GM23338 (cell line): ENCODE measurements around the gene PYGB. TPM values are rescaled to one million over a fixed set of nuclear protein-coding genes. Genes with fewer than 3 reads are reported as not detected.

Experiments
- ATAC-seq: fragments of 200-7000 bp; cut with Tn5 transposase; 3 replicates; pipeline ENCODE4 v1.9.1; 2020
- DNase-seq: peaks from one replicate; pipeline ENCODE4 v3.0.0-alpha.2; 2015; ENCODE audit warnings: low spot score
- H2AFZ ChIP-seq: fragments of 200-600 bp; sonication (generic); 2 replicates; pipeline ENCODE4 v1.8.0; 2016; ENCODE audit warnings: antibody characterized with exemption, mild to moderate bottlenecking, moderate library complexity
- H3F3A ChIP-seq: fragments of 200-600 bp; sonication (generic); replicated peaks from 2 replicates; pipeline ENCODE4 v1.8.0; 2017; ENCODE audit warnings: antibody characterized with exemption, mixed run types, low read depth
- H3K27ac ChIP-seq: fragments of 200-600 bp; sonication (generic); 2 replicates; pipeline ENCODE4 v1.6.1; 2016; ENCODE audit warnings: low read depth
- H3K27me3 ChIP-seq: fragments of 200-600 bp; sonication (generic); 2 replicates; pipeline ENCODE4 v1.8.0; 2016; ENCODE audit warnings: mild to moderate bottlenecking, mixed run types, moderate library complexity; ENCODE audit not compliant: insufficient read depth
- H3K36me3 ChIP-seq: fragments of 200-600 bp; sonication (generic); 2 replicates; pipeline ENCODE4 v1.8.0; 2016; ENCODE audit warnings: mild to moderate bottlenecking; ENCODE audit not compliant: insufficient read depth
- H3K4me1 ChIP-seq: fragments of 200-600 bp; sonication (generic); 2 replicates; pipeline ENCODE4 v1.8.0; 2016; ENCODE audit warnings: mild to moderate bottlenecking, moderate library complexity; ENCODE audit not compliant: insufficient read depth
- H3K4me2 ChIP-seq: fragments of 200-600 bp; sonication (generic); 2 replicates; pipeline ENCODE4 v1.7.1; 2017; ENCODE audit warnings: mixed run types
- H3K4me3 ChIP-seq: fragments of 200-600 bp; sonication (generic); 2 replicates; pipeline ENCODE4 v1.6.1; 2016; ENCODE audit warnings: mixed run types
- H3K79me2 ChIP-seq: fragments of 200-600 bp; sonication (generic); replicated peaks from 2 replicates; pipeline ENCODE4 v1.8.0; 2017; ENCODE audit warnings: mild to moderate bottlenecking; ENCODE audit not compliant: insufficient read depth
- H3K9me2 ChIP-seq: fragments of 200-600 bp; sonication (generic); 2 replicates; pipeline ENCODE4 v1.8.0; 2017; ENCODE audit not compliant: insufficient read depth
- H4K20me1 ChIP-seq: fragments of 200-600 bp; sonication (generic); replicated peaks from 2 replicates; pipeline ENCODE4 v1.8.0; 2017; ENCODE audit warnings: mild to moderate bottlenecking; ENCODE audit not compliant: insufficient read depth
- H3K27ac Mint-ChIP-seq: 2 replicates; pipeline ENCODE4 v1.8.0; 2020; ENCODE audit warnings: inconsistent platforms, mild to moderate bottlenecking, moderate library complexity, mixed read lengths
- H3K27me3 Mint-ChIP-seq: 3 replicates; pipeline ENCODE4 v1.8.0; 2022; ENCODE audit warnings: low read depth, mild to moderate bottlenecking, moderate library complexity, mixed read lengths, inconsistent platforms; ENCODE audit not compliant: insufficient read depth, poor library complexity
- H3K36me3 Mint-ChIP-seq: 3 replicates; pipeline ENCODE4 v1.8.0; 2021; ENCODE audit warnings: low read depth, mild to moderate bottlenecking, inconsistent platforms, moderate library complexity, mixed read lengths
- H3K4me1 Mint-ChIP-seq: 3 replicates; pipeline ENCODE4 v1.8.0; 2020; ENCODE audit warnings: mild to moderate bottlenecking, inconsistent platforms, mixed read lengths
- H3K4me3 Mint-ChIP-seq: 3 replicates; pipeline ENCODE4 v1.8.0; 2021; ENCODE audit warnings: moderate library complexity, mild to moderate bottlenecking, inconsistent platforms, mixed read lengths
- H3K9me3 Mint-ChIP-seq: 3 replicates; pipeline ENCODE4 v1.8.0; 2020; ENCODE audit warnings: moderate library complexity, mild to moderate bottlenecking, inconsistent platforms, mixed read lengths
- CREB1 ChIP-seq: fragments of 250-450 bp; sonication (Bioruptor Pico); IDR thresholded peaks from 2 replicates; pipeline ENCODE4 v1.5.0; 2020; ENCODE audit warnings: low read depth, mild to moderate bottlenecking, moderate library complexity
- CTCF ChIP-seq, 2 experiments: fragments of 200-600 bp in 1 of 2; sonication (generic) in 1 of 2; conservative IDR thresholded peaks; 2 replicates each; pipeline versions ENCODE4 v1.5.1 to v1.6.1; 2016 to 2017; ENCODE audit warnings: antibody characterized with exemption in 2 of 2, low read depth in 2 of 2, mild to moderate bottlenecking in 2 of 2, moderate library complexity in 1 of 2
- EZH2 ChIP-seq: fragments of 200-600 bp; sonication (generic); IDR thresholded peaks from one replicate; pipeline ENCODE4 v1.8.0; 2017; ENCODE audit warnings: antibody characterized with exemption, mild to moderate bottlenecking, low read depth; ENCODE audit not compliant: unreplicated experiment
- EZH2phosphoT487 ChIP-seq: fragments of 200-600 bp; sonication (generic); IDR thresholded peaks from one replicate; pipeline ENCODE4 v1.8.1; 2018; ENCODE audit warnings: antibody characterized with exemption; ENCODE audit not compliant: unreplicated experiment
- NANOG ChIP-seq: IDR thresholded peaks from 2 replicates; pipeline ENCODE4 v1.6.1; 2016; ENCODE audit warnings: antibody characterized with exemption, borderline replicate concordance
- POLR2AphosphoS5 ChIP-seq: IDR thresholded peaks from 2 replicates; pipeline ENCODE4 v1.6.1; 2016; ENCODE audit warnings: antibody characterized with exemption, low read depth
- REST ChIP-seq: IDR thresholded peaks from one replicate; pipeline ENCODE4 v1.6.1; 2018; ENCODE audit warnings: antibody characterized with exemption; ENCODE audit not compliant: unreplicated experiment
- STAT1 ChIP-seq: IDR thresholded peaks from one replicate; pipeline ENCODE4 v1.6.1; 2016; ENCODE audit warnings: antibody characterized with exemption; ENCODE audit not compliant: unreplicated experiment
- ZNF331 ChIP-seq: fragments of 250-450 bp; sonication (Bioruptor Pico); IDR thresholded peaks from 2 replicates; pipeline ENCODE4 v1.5.0; 2020; ENCODE audit warnings: low read depth, mild to moderate bottlenecking, moderate library complexity
- polyA plus RNA-seq: library from polyadenylated mRNA; unstranded; fragments of >200 nt; fragmentation: Nextera tagmentation; extraction: Ambion mirVana; gene quantifications from 2 replicates; pipeline ENCODE4 v1.2.1, GENCODE V29; 2016
- total RNA-seq: library from RNA; depleted of rRNA; stranded (reverse); fragments of >200 nt; shearing (Covaris generic); gene quantifications from 2 replicates; pipeline ENCODE4 v1.2.3, GENCODE V29; 2014
- TF ChIP-seq, protein P1 (sequence below): IDR thresholded peaks from 2 replicates; pipeline ENCODE4 v1.6.1; 2016; ENCODE audit warnings: antibody characterized with exemption

PYGB gene
- total and polyA plus RNA-seq, 2 experiments from 2014 or later, result 15.6 to 64.0 TPM

DNA sequence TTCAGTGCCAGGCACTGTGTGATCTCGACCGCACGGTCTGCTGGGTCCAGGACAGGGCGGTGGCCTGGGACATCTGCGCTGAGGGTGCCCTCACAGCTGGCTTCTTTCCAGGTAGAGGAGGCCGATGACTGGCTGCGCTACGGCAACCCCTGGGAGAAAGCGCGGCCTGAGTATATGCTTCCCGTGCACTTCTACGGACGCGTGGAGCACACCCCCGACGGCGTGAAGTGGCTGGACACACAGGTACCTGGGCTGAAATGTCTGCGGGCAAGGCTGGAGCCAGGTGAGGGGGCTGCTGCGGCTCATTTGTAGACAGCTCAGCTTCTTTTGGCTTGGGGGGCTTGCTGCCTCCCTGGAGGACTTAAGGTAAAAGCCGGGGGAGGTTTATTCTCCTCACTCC is 26.6 kb downstream of the PYGB start:
- Histone ChIP-seq H3K9me2 (no peaks in the 10 kb centered on the region), H3K4me3 (no peak overlapping the region), H4K20me1 (no peaks in the 10 kb centered on the region), H3F3A (no peaks in the 10 kb centered on the region), H3K27ac (no peak overlapping the region), H3K27me3 (no peaks in the 10 kb centered on the region), H3K79me2 (no peaks in the 10 kb centered on the region), H3K36me3 (no peaks in the 10 kb centered on the region; the same call in 1 of the 2 replicates), H3K4me1 (no peaks in the 10 kb centered on the region), H2AFZ (no peak overlapping the region), H3K4me2 (no peak overlapping the region)
- Mint-ChIP-seq H3K27me3 (peaks cover 14% of the 10 kb centered on the region), H3K36me3 (peaks cover 33% of the 10 kb centered on the region), H3K27ac (no peak overlapping the region), H3K9me3 (no peaks in the 10 kb centered on the region), H3K4me3 (no peak overlapping the region), H3K4me1 (no peaks in the 10 kb centered on the region)
- ATAC-seq (no peak), DNase-seq (no peak)
- no peak for TF ChIP-seq EZH2phosphoT487
- no peak for TF ChIP-seq CTCF (conservative IDR thresholded peaks at IDR 0.05; ENCODE audit: low read depth in 2 of 2)
- TF ChIP-seq REST, result no peak
- TF ChIP-seq NANOG, result no peak
- TF ChIP-seq, protein P1, sequence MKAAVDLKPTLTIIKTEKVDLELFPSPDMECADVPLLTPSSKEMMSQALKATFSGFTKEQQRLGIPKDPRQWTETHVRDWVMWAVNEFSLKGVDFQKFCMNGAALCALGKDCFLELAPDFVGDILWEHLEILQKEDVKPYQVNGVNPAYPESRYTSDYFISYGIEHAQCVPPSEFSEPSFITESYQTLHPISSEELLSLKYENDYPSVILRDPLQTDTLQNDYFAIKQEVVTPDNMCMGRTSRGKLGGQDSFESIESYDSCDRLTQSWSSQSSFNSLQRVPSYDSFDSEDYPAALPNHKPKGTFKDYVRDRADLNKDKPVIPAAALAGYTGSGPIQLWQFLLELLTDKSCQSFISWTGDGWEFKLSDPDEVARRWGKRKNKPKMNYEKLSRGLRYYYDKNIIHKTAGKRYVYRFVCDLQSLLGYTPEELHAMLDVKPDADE, result no peak
- TF ChIP-seq POLR2AphosphoS5, result no peak

- H3K4me3 ChIP-seq, result no peak overlapping the region
- H4K20me1 ChIP-seq, result no peaks in the 10 kb centered on the region
- H3K4me3 Mint-ChIP-seq, result no peak overlapping the region
- no peaks in the 10 kb centered on the region; the same call in 1 of the 2 replicates for H3K36me3 ChIP-seq
- ATAC-seq, result no peak
- H3K27me3 Mint-ChIP-seq, result peaks cover 14% of the 10 kb centered on the region
- no peaks in the 10 kb centered on the region for H3K4me1 Mint-ChIP-seq
- H3K27ac Mint-ChIP-seq, result no peak overlapping the region
- H3K27me3 ChIP-seq, result no peaks in the 10 kb centered on the region
- H3K9me3 Mint-ChIP-seq, result no peaks in the 10 kb centered on the region
- TF ChIP-seq STAT1 (no peak), ZNF331 (no peak), CTCF (conservative IDR thresholded peaks at IDR 0.05; ENCODE audit: low read depth in 2 of 2) (no peak), EZH2phosphoT487 (no peak), EZH2 (no peak), NANOG (no peak), CREB1 (CRISPR knock-in tag) (no peak)
- peaks cover 33% of the 10 kb centered on the region for H3K36me3 Mint-ChIP-seq
- no peaks in the 10 kb centered on the region for H3F3A ChIP-seq
- no peak overlapping the region for H3K4me2 ChIP-seq
- no peak overlapping the region for H3K27ac ChIP-seq
- DNase-seq, result no peak
- no peak overlapping the region for H2AFZ ChIP-seq
- no peaks in the 10 kb centered on the region for H3K79me2 ChIP-seq
- no peaks in the 10 kb centered on the region for H3K4me1 ChIP-seq
- H3K9me2 ChIP-seq, result no peaks in the 10 kb centered on the region
Observed at GRCh38 chr20:25274891-25275812, 27.3 kb downstream of the PYGB start.
